HCT116 (cell line): Measurements from ENCODE around the gene ANKRD13B. TPM values are rescaled to one million over a fixed set of nuclear protein-coding genes. Genes with fewer than 3 reads are reported as not detected.
A peak's percentile ranks its signal among the peaks of the same experiment; 100 is the strongest.

Experiments
- ATAC-seq: fragments of 200-7000 bp; cut with Tn5 transposase; 2 replicates; pipeline ENCODE4 v1.9.1; 2020; ENCODE audit warnings: mild to moderate bottlenecking, moderate library complexity
- BruUV-seq: library from RNA; stranded (reverse); fragments of 400-500 nt; replicated peaks from 2 replicates; lab custom pipeline; 2021; lab: Mats Ljungman, UMichigan
- CTCF ChIA-PET: fragments of 300-600 bp; sonication (Branson Sonifier 250); formaldehyde crosslinking; loops from one replicate; lab custom pipeline; 2021; ENCODE audit warnings: antibody characterized with exemption; lab: Charles Lee
- POLR2A ChIA-PET: fragments of 300-600, 350-600 bp; sonication (Branson Sonifier 250); formaldehyde crosslinking; loops from one replicate; lab custom pipeline; 2021; ENCODE audit warnings: antibody characterized with exemption; lab: Charles Lee
- RAD21 ChIA-PET, 2 experiments: fragments of 300-600 bp; sonication (Branson Sonifier 250); formaldehyde crosslinking; loops; one replicate each; lab custom pipeline; 2023; ENCODE audit warnings: low total read pairs in 2 of 2; ENCODE audit not compliant: uncharacterized antibody in 2 of 2, unreplicated experiment in 2 of 2, low non-redundant PET in 1 of 2; lab: Charles Lee
- DNase-seq: peaks from one replicate; pipeline ENCODE4 v3.0.0-alpha.2; 2010; ENCODE audit warnings: low read depth, low spot score
- H2AFZ ChIP-seq: fragments of 200-600 bp; shearing (Covaris generic), sonication (generic); 2 replicates; pipeline ENCODE4 v1.6.1; 2017; ENCODE audit warnings: low read depth, mixed run types, mixed read lengths, antibody characterized with exemption, low read length; ENCODE audit not compliant: poor library complexity, severe bottlenecking
- H3K27ac ChIP-seq: 2 replicates; pipeline ENCODE4 v1.5.1; 2012; ENCODE audit warnings: low read depth, low read length
- H3K27me3 ChIP-seq: fragments of 200-600 bp; sonication (generic); 2 replicates; pipeline ENCODE4 v1.6.1; 2016; ENCODE audit warnings: mixed run types, low read length, mixed read lengths; ENCODE audit not compliant: insufficient read depth
- H3K36me3 ChIP-seq, 2 experiments: fragments of 200-500 bp in 1 of 2; fragments of 200-600 bp in 1 of 2; sonication (Bioruptor generic) in 1 of 2; sonication (generic) in 1 of 2; 2 replicates each; pipeline versions ENCODE4 v1.5.1 to v1.6.1; 2014 to 2016; ENCODE audit warnings: low read length in 2 of 2, inconsistent platforms in 1 of 2, mixed read lengths in 1 of 2, mixed run types in 1 of 2; ENCODE audit not compliant: insufficient read depth in 2 of 2, control insufficient read depth in 1 of 2
- H3K4me1 ChIP-seq, 2 experiments: fragments of 200-600 bp in 1 of 2; sonication (generic) in 1 of 2; 2 replicates each; pipeline versions ENCODE4 v1.5.1 to v1.6.1; 2012 to 2017; ENCODE audit warnings: low read length in 2 of 2, inconsistent platforms in 1 of 2, mild to moderate bottlenecking in 1 of 2, mixed read lengths in 1 of 2, mixed run types in 1 of 2, moderate library complexity in 1 of 2; ENCODE audit not compliant: insufficient read depth in 2 of 2, control insufficient read depth in 1 of 2
- H3K4me2 ChIP-seq: fragments of 200-600 bp; sonication (generic); 2 replicates; pipeline ENCODE4 v1.6.1; 2017; ENCODE audit warnings: mixed run types, low read length, mixed read lengths
- H3K4me3 ChIP-seq, 2 experiments: fragments of 200-600 bp in 1 of 2; sonication (generic) in 1 of 2; replicated peaks in 1 of 2; 2 replicates each; pipeline ENCODE4 v1.5.1; 2011 to 2016; ENCODE audit warnings: low read length in 2 of 2, control low read depth in 1 of 2, low read depth in 1 of 2, mild to moderate bottlenecking in 1 of 2, mixed read lengths in 1 of 2, mixed run types in 1 of 2
- H3K79me2 ChIP-seq: fragments of 200-600 bp; sonication (generic); 2 replicates; pipeline ENCODE4 v1.6.1; 2017; ENCODE audit warnings: mild to moderate bottlenecking, mixed run types, low read length, moderate library complexity, mixed read lengths; ENCODE audit not compliant: insufficient read depth
- H3K9ac ChIP-seq: fragments of 200-600 bp; sonication (generic); 2 replicates; pipeline ENCODE4 v1.6.1; 2016; ENCODE audit warnings: low read length, mixed read lengths
- H3K9me2 ChIP-seq: fragments of 200-600 bp; sonication (generic), shearing (Covaris generic); 2 replicates; pipeline ENCODE4 v1.6.1; 2017; ENCODE audit warnings: mixed run types, mild to moderate bottlenecking, moderate library complexity; ENCODE audit not compliant: insufficient read depth
- H3K9me3 ChIP-seq, 2 experiments: fragments of 200-500 bp in 1 of 2; fragments of 200-600 bp in 1 of 2; sonication (Bioruptor generic) in 1 of 2; sonication (generic) in 1 of 2; 2 replicates each; pipeline ENCODE4 v1.6.1; 2014 to 2017; ENCODE audit warnings: low read length in 2 of 2, mixed read lengths in 2 of 2, inconsistent platforms in 1 of 2, low read depth in 1 of 2, mild to moderate bottlenecking in 1 of 2, mixed run types in 1 of 2, moderate library complexity in 1 of 2; ENCODE audit not compliant: control insufficient read depth in 1 of 2, insufficient read depth in 1 of 2
- H4K20me1 ChIP-seq: fragments of 200-600 bp; sonication (generic), shearing (Covaris generic); 2 replicates; pipeline ENCODE4 v1.6.1; 2017; ENCODE audit warnings: mixed run types, mild to moderate bottlenecking, moderate library complexity; ENCODE audit not compliant: insufficient read depth
- CBX3 ChIP-seq: IDR thresholded peaks from 2 replicates; pipeline ENCODE4 v1.6.1; 2012; ENCODE audit warnings: low read depth
- ELF1 ChIP-seq: IDR thresholded peaks from 2 replicates; pipeline ENCODE4 v1.6.1; 2012; ENCODE audit warnings: low read depth, borderline replicate concordance
- EZH2 ChIP-seq: fragments of 200-600 bp; sonication (generic); IDR thresholded peaks from 2 replicates; pipeline ENCODE4 v1.6.1; 2017; ENCODE audit warnings: antibody characterized with exemption, mixed run types
- EZH2phosphoT487 ChIP-seq: fragments of 200-600 bp; IDR thresholded peaks from 2 replicates; pipeline ENCODE4 v1.6.1; 2018; ENCODE audit warnings: antibody characterized with exemption, borderline replicate concordance
- FOSL1 ChIP-seq: IDR thresholded peaks from 2 replicates; pipeline ENCODE4 v1.6.1; 2012; ENCODE audit warnings: low read depth
- POLR2A ChIP-seq: IDR thresholded peaks from 2 replicates; pipeline ENCODE4 v1.7.0; 2011; ENCODE audit warnings: borderline replicate concordance; ENCODE audit not compliant: insufficient read depth, insufficient read length; ENCODE audit errors: extremely low read depth
- POLR2AphosphoS5 ChIP-seq: IDR thresholded peaks from 2 replicates; pipeline ENCODE4 v1.6.1; 2011; ENCODE audit warnings: mild to moderate bottlenecking, low read depth, low read length, moderate library complexity
- RAD21 ChIP-seq: IDR thresholded peaks from 2 replicates; pipeline ENCODE4 v1.6.1; 2012; ENCODE audit warnings: low read depth, mild to moderate bottlenecking
- SIN3A ChIP-seq: IDR thresholded peaks from 2 replicates; pipeline ENCODE4 v1.6.1; 2012; ENCODE audit warnings: low read depth
- SRF ChIP-seq: IDR thresholded peaks from 2 replicates; pipeline ENCODE4 v1.6.1; 2012; ENCODE audit warnings: low read depth
- TCF7L2 ChIP-seq: IDR thresholded peaks from 2 replicates; pipeline ENCODE4 v1.7.0; 2011; ENCODE audit warnings: borderline replicate concordance, inconsistent platforms; ENCODE audit not compliant: insufficient read depth, insufficient read length; ENCODE audit errors: extremely low read depth
- ZFX ChIP-seq: fragments of 450-650 bp; IDR thresholded peaks from 2 replicates; pipeline ENCODE4 v1.6.1; 2017
- ZNF274 ChIP-seq: fragments of 200-500 bp; sonication (Bioruptor generic); IDR thresholded peaks from 2 replicates; pipeline ENCODE4 v1.6.1; 2014; ENCODE audit warnings: mild to moderate bottlenecking, low read depth, low read length, inconsistent platforms
- intact Hi-C: fragments of 100-400 bp; cut with micrococcal nuclease; formaldehyde crosslinking; loops from 2 replicates; pipeline ENCODE4 v1.10.0; 2022
- total RNA-seq: library from RNA; stranded (reverse); gene quantifications from one replicate; pipeline ENCODE4 v1.2.1, GENCODE V29; 2021; ENCODE audit not compliant: unreplicated experiment
- TF ChIP-seq, protein P1 (sequence below): IDR thresholded peaks from 2 replicates; pipeline ENCODE4 v1.6.1; 2011; ENCODE audit warnings: mild to moderate bottlenecking, low read length, moderate library complexity; ENCODE audit not compliant: insufficient replicate concordance; ENCODE audit errors: extremely low read depth
- TF ChIP-seq, protein P2 (sequence below): IDR thresholded peaks from 2 replicates; pipeline ENCODE4 v1.6.1; 2012
- TF ChIP-seq, protein P3 (sequence below), 3 experiments: fragments of 200-600 bp in 1 of 3; sonication (generic) in 1 of 3; IDR thresholded peaks in 2 of 3; conservative IDR thresholded peaks in 1 of 3; 2 replicates each; pipeline ENCODE4 v1.5.1; 2012 to 2017; ENCODE audit warnings: low read depth in 2 of 3, low read length in 2 of 3, antibody characterized with exemption in 1 of 3, borderline replicate concordance in 1 of 3, control low read depth in 1 of 3, mild to moderate bottlenecking in 1 of 3, mixed read lengths in 1 of 3, mixed run types in 1 of 3, moderate library complexity in 1 of 3; ENCODE audit not compliant: insufficient read depth in 1 of 3

ANKRD13B gene
- total RNA-seq, 1 experiment from 2014 or later: 27.4 TPM

DNA sequence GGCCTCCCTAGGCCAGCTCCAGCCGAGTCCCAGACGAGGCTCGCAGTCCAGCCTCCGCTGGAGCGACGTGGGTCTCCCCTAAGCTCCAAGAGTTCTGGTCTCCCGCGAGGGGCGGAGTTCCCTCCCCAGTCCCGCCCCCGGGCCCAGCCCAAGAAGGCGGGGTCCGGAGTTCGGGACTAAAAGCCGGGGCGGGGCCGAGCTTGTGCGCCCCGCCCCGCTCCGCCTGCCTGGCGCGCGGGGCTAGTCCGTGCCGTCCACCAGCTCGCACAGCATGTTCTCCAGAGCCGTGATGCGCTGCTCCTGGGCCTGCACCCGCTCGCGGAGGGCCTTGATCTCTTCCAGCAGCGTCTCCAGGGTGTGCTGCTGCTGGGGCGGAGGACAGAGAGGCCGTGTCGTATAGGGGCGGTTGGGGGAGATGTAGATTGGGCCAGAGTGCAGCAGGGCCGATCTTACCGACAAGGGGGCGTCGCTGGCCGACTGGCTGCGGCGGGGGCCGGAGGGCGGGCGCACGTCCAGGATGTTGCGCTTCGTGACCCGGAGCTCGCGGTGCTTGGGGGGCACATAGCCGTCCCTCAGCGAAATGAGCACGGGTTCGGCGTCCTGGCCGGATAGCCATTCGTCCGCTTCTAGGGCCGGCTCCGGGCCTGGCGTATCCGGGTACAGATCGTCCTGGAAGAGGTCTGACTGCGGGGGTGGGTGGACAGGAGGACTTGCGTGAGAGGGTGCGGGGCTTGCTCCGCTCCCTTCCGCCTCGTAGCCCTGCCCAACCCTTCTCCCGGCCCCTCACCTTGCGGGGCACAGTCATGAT lies 22.8 kb downstream of the ANKRD13B start:
- no peak overlapping the region for H3K4me3 ChIP-seq
- no TSS peak for BruUV-seq
- no peak overlapping the region for H3K4me2 ChIP-seq
- ChIA-PET CTCF (interaction anchor here (3.7 to 4.2 kb wide), 2 partner anchors 11 to 24 kb away, joined by 16 to 57 read pairs; partner anchors contain the start of gene ANKRD13B), RAD21 (no interaction called here), POLR2A (interaction anchor here (1.3 kb wide), 1 partner anchor 478 kb away, joined by 3 read pairs; no protein-coding TSS in a partner anchor)
- H3K36me3 ChIP-seq: no peaks in the 10 kb centered on the region
- no peak for DNase-seq
- H4K20me1 ChIP-seq: no peaks in the 10 kb centered on the region
- ATAC-seq: peak; percentile 11; the same call in 1 of the 2 replicates
- H3K27ac ChIP-seq: no peak overlapping the region
- H3K4me1 ChIP-seq: peaks cover 34 to 50% of the 10 kb centered on the region in 2 experiments
- no peaks in the 10 kb centered on the region for H3K27me3 ChIP-seq
- no peak overlapping the region for H3K9ac ChIP-seq
- no peak overlapping the region for H2AFZ ChIP-seq
- H3K9me3 ChIP-seq: no peaks in the 10 kb centered on the region
- H3K9me2 ChIP-seq: no peaks in the 10 kb centered on the region
- TF ChIP-seq ZFX: no peak
- no peak for TF ChIP-seq EZH2phosphoT487
- TF ChIP-seq, protein P1, sequence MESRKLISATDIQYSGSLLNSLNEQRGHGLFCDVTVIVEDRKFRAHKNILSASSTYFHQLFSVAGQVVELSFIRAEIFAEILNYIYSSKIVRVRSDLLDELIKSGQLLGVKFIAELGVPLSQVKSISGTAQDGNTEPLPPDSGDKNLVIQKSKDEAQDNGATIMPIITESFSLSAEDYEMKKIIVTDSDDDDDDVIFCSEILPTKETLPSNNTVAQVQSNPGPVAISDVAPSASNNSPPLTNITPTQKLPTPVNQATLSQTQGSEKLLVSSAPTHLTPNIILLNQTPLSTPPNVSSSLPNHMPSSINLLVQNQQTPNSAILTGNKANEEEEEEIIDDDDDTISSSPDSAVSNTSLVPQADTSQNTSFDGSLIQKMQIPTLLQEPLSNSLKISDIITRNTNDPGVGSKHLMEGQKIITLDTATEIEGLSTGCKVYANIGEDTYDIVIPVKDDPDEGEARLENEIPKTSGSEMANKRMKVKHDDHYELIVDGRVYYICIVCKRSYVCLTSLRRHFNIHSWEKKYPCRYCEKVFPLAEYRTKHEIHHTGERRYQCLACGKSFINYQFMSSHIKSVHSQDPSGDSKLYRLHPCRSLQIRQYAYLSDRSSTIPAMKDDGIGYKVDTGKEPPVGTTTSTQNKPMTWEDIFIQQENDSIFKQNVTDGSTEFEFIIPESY: no peak
- no peak for TF ChIP-seq CBX3
- TF ChIP-seq POLR2AphosphoS5: no peak
- no peak for TF ChIP-seq ELF1
- TF ChIP-seq SRF: no peak
- TF ChIP-seq, protein P2, sequence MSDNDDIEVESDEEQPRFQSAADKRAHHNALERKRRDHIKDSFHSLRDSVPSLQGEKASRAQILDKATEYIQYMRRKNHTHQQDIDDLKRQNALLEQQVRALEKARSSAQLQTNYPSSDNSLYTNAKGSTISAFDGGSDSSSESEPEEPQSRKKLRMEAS: no peak
- no peak for TF ChIP-seq RAD21
- TF ChIP-seq, protein P3, sequence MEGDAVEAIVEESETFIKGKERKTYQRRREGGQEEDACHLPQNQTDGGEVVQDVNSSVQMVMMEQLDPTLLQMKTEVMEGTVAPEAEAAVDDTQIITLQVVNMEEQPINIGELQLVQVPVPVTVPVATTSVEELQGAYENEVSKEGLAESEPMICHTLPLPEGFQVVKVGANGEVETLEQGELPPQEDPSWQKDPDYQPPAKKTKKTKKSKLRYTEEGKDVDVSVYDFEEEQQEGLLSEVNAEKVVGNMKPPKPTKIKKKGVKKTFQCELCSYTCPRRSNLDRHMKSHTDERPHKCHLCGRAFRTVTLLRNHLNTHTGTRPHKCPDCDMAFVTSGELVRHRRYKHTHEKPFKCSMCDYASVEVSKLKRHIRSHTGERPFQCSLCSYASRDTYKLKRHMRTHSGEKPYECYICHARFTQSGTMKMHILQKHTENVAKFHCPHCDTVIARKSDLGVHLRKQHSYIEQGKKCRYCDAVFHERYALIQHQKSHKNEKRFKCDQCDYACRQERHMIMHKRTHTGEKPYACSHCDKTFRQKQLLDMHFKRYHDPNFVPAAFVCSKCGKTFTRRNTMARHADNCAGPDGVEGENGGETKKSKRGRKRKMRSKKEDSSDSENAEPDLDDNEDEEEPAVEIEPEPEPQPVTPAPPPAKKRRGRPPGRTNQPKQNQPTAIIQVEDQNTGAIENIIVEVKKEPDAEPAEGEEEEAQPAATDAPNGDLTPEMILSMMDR (IDR thresholded peaks at IDR 0.05 in 2 of 3, conservative IDR thresholded peaks at IDR 0.05 in 1 of 3; ENCODE audit: borderline replicate concordance in 1 of 3, insufficient read depth in 1 of 3, low read depth in 2 of 3, low read length in 2 of 3): no peak
- no peak for TF ChIP-seq POLR2A
- TF ChIP-seq SIN3A: no peak
- TF ChIP-seq FOSL1: no peak
- TF ChIP-seq TCF7L2: no peak
- TF ChIP-seq ZNF274: no peak
- no peak for TF ChIP-seq EZH2
- intact Hi-C loops: no loop called here
- no peaks in the 10 kb centered on the region for H3K79me2 ChIP-seq
